HEK293 (cell line): ENCODE data around the gene TSHZ2.

Source experiments
- ATF2 ChIP-seq: fragments of 450-650 bp; formaldehyde crosslinking; IDR thresholded peaks from 2 replicates; pipeline ENCODE4 v1.5.1; 2016; ENCODE audit warnings: missing biosample characterization, missing genetic modification characterization, low read depth
- EGR2 ChIP-seq: fragments of 450-650 bp; formaldehyde crosslinking; IDR thresholded peaks from 2 replicates; pipeline ENCODE4 v1.5.1; 2016; ENCODE audit warnings: low read depth, missing biosample characterization, missing genetic modification characterization
- ELK4 ChIP-seq: IDR thresholded peaks from 2 replicates; pipeline ENCODE4 v1.6.1; 2011; ENCODE audit warnings: mild to moderate bottlenecking, low read depth, low read length, borderline replicate concordance
- PRDM1 ChIP-seq: fragments of 450-650 bp; formaldehyde crosslinking; IDR thresholded peaks from 2 replicates; pipeline ENCODE4; 2016; ENCODE audit warnings: missing biosample characterization, missing genetic modification characterization
- RBAK ChIP-seq: fragments of 450-650 bp; formaldehyde crosslinking; IDR thresholded peaks from 2 replicates; pipeline ENCODE4 v1.5.1; 2016; ENCODE audit warnings: missing biosample characterization, missing genetic modification characterization
- ZNF121 ChIP-seq: fragments of 450-650 bp; formaldehyde crosslinking; IDR thresholded peaks from 2 replicates; pipeline ENCODE4 v1.5.1; 2016; ENCODE audit warnings: missing biosample characterization, missing genetic modification characterization
- ZNF530 ChIP-seq: fragments of 450-650 bp; formaldehyde crosslinking; IDR thresholded peaks from 2 replicates; pipeline ENCODE4 v1.5.1; 2016; ENCODE audit warnings: low read depth, missing biosample characterization, missing genetic modification characterization
- ZNF558 ChIP-seq: fragments of 450-650 bp; formaldehyde crosslinking; IDR thresholded peaks from 2 replicates; pipeline ENCODE4 v1.5.1; 2016; ENCODE audit warnings: missing biosample characterization, missing genetic modification characterization
- ZNF560 ChIP-seq: fragments of 450-650 bp; formaldehyde crosslinking; IDR thresholded peaks from 2 replicates; pipeline ENCODE4 v1.5.1; 2017; ENCODE audit warnings: missing biosample characterization, missing genetic modification characterization, borderline replicate concordance
- ZNF580 ChIP-seq: fragments of 450-650 bp; formaldehyde crosslinking; IDR thresholded peaks from 2 replicates; pipeline ENCODE4 v1.5.1; 2016; ENCODE audit warnings: missing biosample characterization, missing genetic modification characterization
- ZNF843 ChIP-seq: fragments of 450-650 bp; formaldehyde crosslinking; IDR thresholded peaks from 2 replicates; pipeline ENCODE4 v1.5.1; 2016; ENCODE audit warnings: missing biosample characterization, missing genetic modification characterization

GRCh38 chr20:53389516-53390300 lies 417.6 kb downstream of the TSHZ2 start:
- TF ChIP-seq ZNF121 (tag by site-specific recombination): no peak
- no peak for TF ChIP-seq ELK4
- TF ChIP-seq ZNF560 (tag by site-specific recombination): no peak
- no peak for TF ChIP-seq ZNF843 (tag by site-specific recombination)
- TF ChIP-seq ZNF530 (tag by site-specific recombination): no peak
- no peak for TF ChIP-seq PRDM1 (tag by site-specific recombination)
- no peak for TF ChIP-seq ZNF580 (tag by site-specific recombination)
- TF ChIP-seq ZNF558 (tag by site-specific recombination): no peak
- no peak for TF ChIP-seq ATF2 (tag by site-specific recombination)
- no peak for TF ChIP-seq RBAK
- no peak for TF ChIP-seq EGR2 (tag by site-specific recombination)
